ENCODE results near the gene LGR4. TPM values are rescaled to one million over a fixed set of nuclear protein-coding genes. Genes with fewer than 3 reads are reported as not detected.

LGR4 gene
- total RNA-seq, 1 experiment from 2014 or later, result 7.1 TPM

GRCh38 chr11:27482793-27483192 is 10.2 kb upstream of the LGR4 start:
- Histone ChIP-seq H3K79me2 (ENCODE audit: insufficient read depth, low read length) (no peaks in the 10 kb centered on the region), H2AFZ (ENCODE audit: low read depth, low read length, poor library complexity, severe bottlenecking) (no peak overlapping the region), H3K36me3 (ENCODE audit: control insufficient read depth in 1 of 2, insufficient read depth in 2 of 2, low read length in 2 of 2) (no peaks in the 10 kb centered on the region), H3K27ac (ENCODE audit: low read depth, low read length) (no peak overlapping the region), H3K4me1 (ENCODE audit: control insufficient read depth in 1 of 2, insufficient read depth in 2 of 2, low read length in 2 of 2) (no peaks in the 10 kb centered on the region), H3K4me2 (ENCODE audit: low read length) (no peak overlapping the region), H4K20me1 (ENCODE audit: insufficient read depth) (no peaks in the 10 kb centered on the region), H3K4me3 (replicated peaks in 1 of 2; ENCODE audit: low read depth in 1 of 2, low read length in 2 of 2) (no peak overlapping the region), H3K9me3 (ENCODE audit: control insufficient read depth in 1 of 2, insufficient read depth in 1 of 2, low read depth in 1 of 2, low read length in 2 of 2) (no peaks in the 10 kb centered on the region), H3K9ac (ENCODE audit: low read length) (no peak overlapping the region), H3K9me2 (ENCODE audit: insufficient read depth) (no peaks in the 10 kb centered on the region), H3K27me3 (ENCODE audit: insufficient read depth, low read length) (no peaks in the 10 kb centered on the region)
- CTCF ChIA-PET, result no interaction called here
- BruUV-seq (replicated peaks), result no TSS peak
- TF ChIP-seq EZH2phosphoT487 (IDR thresholded peaks at IDR 0.05; ENCODE audit: borderline replicate concordance) (no peak), POLR2AphosphoS5 (IDR thresholded peaks at IDR 0.05; ENCODE audit: low read depth, low read length) (no peak), SP1 (IDR thresholded peaks at IDR 0.05; ENCODE audit: low read depth) (no peak), ELF1 (IDR thresholded peaks at IDR 0.05; ENCODE audit: borderline replicate concordance, low read depth) (no peak), EZH2 (IDR thresholded peaks at IDR 0.05) (no peak), EGR1 (IDR thresholded peaks at IDR 0.05; ENCODE audit: low read depth) (no peak), ATF3 (IDR thresholded peaks at IDR 0.05) (no peak)
- DNase-seq (ENCODE audit: low read depth, low spot score) (no peak), ATAC-seq (no peak)
- RAD21 ChIA-PET (ENCODE audit: low non-redundant PET in 1 of 2, low total read pairs in 2 of 2, uncharacterized antibody in 2 of 2, unreplicated experiment in 2 of 2), result no interaction called here
- intact Hi-C loops (cut with micrococcal nuclease), result loop anchor here (10.0 kb wide), 2 partner anchors 188 to 728 kb away; no protein-coding TSS in a partner anchor
- POLR2A ChIA-PET, result no interaction called here

- RAD21 ChIA-PET (ENCODE audit: low non-redundant PET in 1 of 2, low total read pairs in 2 of 2, uncharacterized antibody in 2 of 2, unreplicated experiment in 2 of 2), result no interaction called here
- DNase-seq (ENCODE audit: low read depth, low spot score), result no peak
- Histone ChIP-seq H2AFZ (ENCODE audit: low read depth, low read length, poor library complexity, severe bottlenecking) (no peak overlapping the region), H3K79me2 (ENCODE audit: insufficient read depth, low read length) (no peaks in the 10 kb centered on the region), H3K27me3 (ENCODE audit: insufficient read depth, low read length) (no peaks in the 10 kb centered on the region), H3K9me3 (ENCODE audit: control insufficient read depth in 1 of 2, insufficient read depth in 1 of 2, low read depth in 1 of 2, low read length in 2 of 2) (no peaks in the 10 kb centered on the region), H3K4me3 (replicated peaks in 1 of 2; ENCODE audit: low read depth in 1 of 2, low read length in 2 of 2) (no peak overlapping the region), H3K9ac (ENCODE audit: low read length) (no peak overlapping the region), H3K9me2 (ENCODE audit: insufficient read depth) (no peaks in the 10 kb centered on the region), H4K20me1 (ENCODE audit: insufficient read depth) (no peaks in the 10 kb centered on the region), H3K36me3 (ENCODE audit: control insufficient read depth in 1 of 2, insufficient read depth in 2 of 2, low read length in 2 of 2) (no peaks in the 10 kb centered on the region), H3K4me2 (ENCODE audit: low read length) (no peak overlapping the region), H3K27ac (ENCODE audit: low read depth, low read length) (no peak overlapping the region), H3K4me1 (ENCODE audit: control insufficient read depth in 1 of 2, insufficient read depth in 2 of 2, low read length in 2 of 2) (no peaks in the 10 kb centered on the region)
- TF ChIP-seq CBX3 (IDR thresholded peaks at IDR 0.05; ENCODE audit: low read depth) (no peak), ATF3 (IDR thresholded peaks at IDR 0.05) (no peak), YY1 (IDR thresholded peaks at IDR 0.05; ENCODE audit: extremely low read depth, insufficient replicate concordance, low read depth, low read length) (no peak), JUND (IDR thresholded peaks at IDR 0.05) (no peak), POLR2A (IDR thresholded peaks at IDR 0.05; ENCODE audit: borderline replicate concordance, extremely low read depth, insufficient read depth, insufficient read length) (no peak), ZBTB33 (IDR thresholded peaks at IDR 0.05; ENCODE audit: extremely low read depth, insufficient replicate concordance, low read length) (no peak), ZNF274 (IDR thresholded peaks at IDR 0.05; ENCODE audit: low read depth, low read length) (no peak), EGR1 (IDR thresholded peaks at IDR 0.05; ENCODE audit: low read depth) (no peak)
- POLR2A ChIA-PET, result no interaction called here
- BruUV-seq (replicated peaks), result no TSS peak
- intact Hi-C loops (cut with micrococcal nuclease), result loop anchor here (10.0 kb wide), 2 partner anchors 187 to 727 kb away; no protein-coding TSS in a partner anchor
- CTCF ChIA-PET, result no interaction called here
- ATAC-seq, result no peak
These were observed 9.4 kb upstream of the LGR4 start for GRCh38 chr11:27481992-27482391.
